GM21786 (cell line): ENCODE measurements around the gene WFIKKN2.
"Not testable (repeated sequence)": the region's sequence is repeated elsewhere in the genome, so short reads cannot be mapped to it uniquely, and the experiment has no call there.

Experiments used
- ATAC-seq: cut with Tn5 transposase; IDR thresholded peaks from one replicate; pipeline ENCODE4 v1.9.1; 2021; ENCODE audit not compliant: unreplicated experiment

Gene WFIKKN2, protein sequence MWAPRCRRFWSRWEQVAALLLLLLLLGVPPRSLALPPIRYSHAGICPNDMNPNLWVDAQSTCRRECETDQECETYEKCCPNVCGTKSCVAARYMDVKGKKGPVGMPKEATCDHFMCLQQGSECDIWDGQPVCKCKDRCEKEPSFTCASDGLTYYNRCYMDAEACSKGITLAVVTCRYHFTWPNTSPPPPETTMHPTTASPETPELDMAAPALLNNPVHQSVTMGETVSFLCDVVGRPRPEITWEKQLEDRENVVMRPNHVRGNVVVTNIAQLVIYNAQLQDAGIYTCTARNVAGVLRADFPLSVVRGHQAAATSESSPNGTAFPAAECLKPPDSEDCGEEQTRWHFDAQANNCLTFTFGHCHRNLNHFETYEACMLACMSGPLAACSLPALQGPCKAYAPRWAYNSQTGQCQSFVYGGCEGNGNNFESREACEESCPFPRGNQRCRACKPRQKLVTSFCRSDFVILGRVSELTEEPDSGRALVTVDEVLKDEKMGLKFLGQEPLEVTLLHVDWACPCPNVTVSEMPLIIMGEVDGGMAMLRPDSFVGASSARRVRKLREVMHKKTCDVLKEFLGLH

DNA sequence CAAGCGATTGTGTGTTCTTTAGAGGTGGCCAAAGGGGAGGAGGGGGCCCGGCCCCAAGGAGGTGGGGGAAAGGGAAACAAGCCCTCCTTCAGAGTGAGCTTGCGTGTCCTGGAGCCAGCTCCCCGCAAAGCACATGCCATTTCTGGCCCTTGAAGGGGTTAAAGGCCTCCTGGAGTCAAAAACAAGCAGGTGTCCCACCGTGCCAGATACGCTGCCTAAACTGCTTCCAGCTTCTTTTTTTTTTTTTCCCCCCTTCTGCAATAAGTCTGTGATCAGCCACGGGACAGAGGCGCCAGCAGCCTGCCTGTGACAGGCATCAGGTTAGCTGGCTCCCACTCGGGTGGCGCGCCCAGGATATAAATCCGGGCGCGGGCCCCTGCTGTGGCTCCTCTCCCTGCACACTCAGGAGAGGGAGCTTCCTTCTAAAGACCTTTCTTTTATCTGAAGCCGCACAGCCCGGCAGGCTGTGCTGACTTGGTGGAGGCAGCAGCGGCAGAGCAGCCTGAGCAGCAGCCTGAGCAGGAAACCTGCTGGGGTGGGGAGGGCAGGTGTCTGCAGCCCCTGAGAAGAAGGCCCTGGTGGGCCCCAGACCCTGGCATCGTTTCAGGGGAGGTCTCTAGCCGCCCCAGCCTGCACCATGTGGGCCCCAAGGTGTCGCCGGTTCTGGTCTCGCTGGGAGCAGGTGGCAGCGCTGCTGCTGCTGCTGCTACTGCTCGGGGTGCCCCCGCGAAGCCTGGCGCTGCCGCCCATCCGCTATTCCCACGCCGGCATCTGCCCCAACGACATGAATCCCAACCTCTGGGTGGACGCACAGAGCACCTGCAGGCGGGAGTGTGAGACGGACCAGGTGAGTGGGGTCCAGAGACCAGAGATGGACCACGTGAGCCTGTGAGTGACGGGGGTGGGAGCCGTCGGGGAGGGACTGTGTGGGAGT lies at the start of gene WFIKKN2:
Gene WFIKKN2 (plus strand): TSS at position 286 of the 934 bp plus-strand sequence. CDS start 352 bp downstream, at position 638.
- no peak for ATAC-seq

DNA sequence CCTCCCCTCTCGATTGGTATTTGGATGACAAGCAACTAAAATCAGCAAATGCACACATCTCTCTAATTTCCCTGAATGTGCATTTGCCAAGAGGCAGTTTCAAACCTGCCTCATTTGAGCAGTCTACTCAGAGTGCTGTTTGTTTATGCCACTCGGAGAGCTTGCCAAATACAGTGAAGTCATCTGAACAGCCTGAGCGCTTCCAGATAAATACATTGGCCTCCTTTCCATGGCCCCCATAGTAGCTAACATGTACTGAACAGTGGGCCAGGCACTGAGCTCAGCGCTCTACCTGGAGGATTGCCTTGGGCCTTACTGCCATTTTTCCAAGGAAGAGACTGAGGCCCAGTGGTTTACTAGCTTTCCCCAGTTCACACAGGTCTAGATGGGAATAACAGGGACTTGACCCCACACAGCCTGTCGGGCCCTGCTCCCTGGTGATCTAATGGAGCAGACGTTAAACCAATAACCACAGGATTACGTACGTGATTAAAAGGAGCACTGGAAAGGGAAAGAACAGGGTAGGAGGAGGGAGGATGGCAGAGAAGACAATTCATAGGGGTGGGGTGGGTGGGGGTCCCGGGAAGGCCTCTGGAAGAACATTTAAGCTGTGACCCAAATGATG lies 49.3 kb upstream of the WFIKKN2 start:
- no peak for ATAC-seq

DNA sequence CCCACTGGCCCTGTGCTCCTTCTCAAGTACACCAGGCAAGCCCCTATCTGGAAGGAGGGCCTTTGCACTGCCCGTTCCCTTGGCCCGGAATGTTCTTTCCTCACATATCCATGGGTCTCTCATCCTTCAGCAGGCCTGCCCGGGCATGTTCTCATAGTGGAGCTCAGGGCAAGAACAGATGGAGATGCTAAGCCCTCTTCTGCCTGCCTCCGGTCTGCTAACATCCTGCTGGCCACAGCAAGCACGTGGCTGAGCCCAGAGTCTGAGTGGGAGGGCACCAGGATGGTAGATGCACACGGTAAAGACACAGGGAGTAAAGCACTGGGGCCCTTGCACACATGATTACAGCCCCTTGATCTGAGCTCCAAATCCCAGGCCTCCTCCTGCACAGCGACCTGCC lies 48.3 kb upstream of the WFIKKN2 start:
- no peak for ATAC-seq

DNA sequence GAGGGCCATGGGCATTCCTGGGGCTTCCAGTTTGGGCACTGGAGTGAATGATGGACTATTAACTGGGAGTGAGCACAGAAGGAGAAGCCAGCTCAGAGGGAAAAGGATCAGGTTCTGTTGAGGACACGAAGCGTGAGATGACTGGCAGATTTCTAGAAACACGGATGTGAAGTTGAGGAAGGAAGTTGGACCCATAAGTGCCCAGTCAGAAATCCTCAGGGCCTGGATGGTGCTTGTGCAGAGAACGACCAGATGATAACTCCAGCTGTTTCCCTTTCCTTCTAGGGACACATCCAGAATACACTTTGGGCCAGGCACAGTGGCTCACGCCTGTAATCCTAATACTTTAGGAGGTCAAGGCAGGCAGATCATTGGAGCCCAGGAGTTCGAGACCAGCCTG lies 44.8 kb upstream of the WFIKKN2 start:
- no peak for ATAC-seq

DNA sequence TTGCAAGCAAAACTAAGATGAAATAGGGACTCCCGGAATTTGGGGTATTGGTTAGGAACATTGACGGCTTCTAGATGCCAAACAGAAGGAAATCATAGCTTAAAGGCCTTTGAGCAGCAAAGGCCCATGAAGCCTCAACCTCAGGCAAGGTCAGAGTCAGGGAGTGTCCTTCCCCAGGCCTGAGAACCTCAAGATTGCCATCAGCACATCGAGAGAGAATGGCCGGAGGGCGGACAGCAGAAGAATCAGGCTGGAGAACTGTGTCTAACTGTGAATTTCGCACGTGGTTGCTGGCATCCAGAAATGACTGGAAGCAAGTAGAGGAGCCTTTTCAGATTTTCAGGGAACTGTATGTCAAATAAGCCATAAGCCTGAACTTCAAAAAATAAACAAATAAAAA lies 43.3 kb upstream of the WFIKKN2 start:
- no peak for ATAC-seq

DNA sequence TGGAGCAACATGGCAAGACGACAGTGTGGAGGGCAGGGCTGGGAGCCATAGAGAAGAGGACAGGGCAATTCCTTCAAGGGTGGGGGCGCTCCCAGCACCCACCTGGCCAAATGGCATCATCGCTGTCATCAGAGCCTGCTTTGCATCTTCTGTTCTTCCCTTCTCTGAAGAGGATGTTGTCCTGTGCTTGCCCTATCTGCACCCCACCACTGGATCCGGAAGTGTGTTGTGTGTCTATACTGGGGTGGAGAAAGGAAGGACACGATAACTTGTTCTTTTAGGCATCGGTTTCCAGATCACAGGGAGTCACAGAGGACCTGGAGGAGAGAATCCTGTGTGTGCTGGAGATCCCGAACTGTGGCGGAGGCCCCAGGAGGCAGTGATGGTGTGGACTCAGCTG lies 42.4 kb upstream of the WFIKKN2 start:
- ATAC-seq = no peak

DNA sequence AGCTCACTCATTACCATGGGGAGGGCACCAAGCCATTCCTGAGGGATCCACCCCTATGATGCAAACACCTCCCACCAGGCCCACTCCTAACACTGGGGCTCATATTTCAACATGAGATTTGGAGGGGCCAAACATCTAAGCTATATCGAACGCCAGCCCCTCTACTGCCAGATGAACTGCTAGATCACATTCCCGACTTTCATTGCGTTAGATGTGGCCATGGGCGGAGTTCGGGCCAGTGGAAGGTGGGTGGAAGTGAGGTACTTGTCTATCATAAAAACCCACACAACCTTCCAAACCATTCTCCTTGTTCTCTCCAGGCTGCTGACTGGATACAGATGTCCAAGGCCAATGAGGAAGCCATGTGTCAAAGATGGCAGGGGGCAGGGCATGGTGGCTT lies 41.0 kb upstream of the WFIKKN2 start:
- ATAC-seq = no peak

DNA sequence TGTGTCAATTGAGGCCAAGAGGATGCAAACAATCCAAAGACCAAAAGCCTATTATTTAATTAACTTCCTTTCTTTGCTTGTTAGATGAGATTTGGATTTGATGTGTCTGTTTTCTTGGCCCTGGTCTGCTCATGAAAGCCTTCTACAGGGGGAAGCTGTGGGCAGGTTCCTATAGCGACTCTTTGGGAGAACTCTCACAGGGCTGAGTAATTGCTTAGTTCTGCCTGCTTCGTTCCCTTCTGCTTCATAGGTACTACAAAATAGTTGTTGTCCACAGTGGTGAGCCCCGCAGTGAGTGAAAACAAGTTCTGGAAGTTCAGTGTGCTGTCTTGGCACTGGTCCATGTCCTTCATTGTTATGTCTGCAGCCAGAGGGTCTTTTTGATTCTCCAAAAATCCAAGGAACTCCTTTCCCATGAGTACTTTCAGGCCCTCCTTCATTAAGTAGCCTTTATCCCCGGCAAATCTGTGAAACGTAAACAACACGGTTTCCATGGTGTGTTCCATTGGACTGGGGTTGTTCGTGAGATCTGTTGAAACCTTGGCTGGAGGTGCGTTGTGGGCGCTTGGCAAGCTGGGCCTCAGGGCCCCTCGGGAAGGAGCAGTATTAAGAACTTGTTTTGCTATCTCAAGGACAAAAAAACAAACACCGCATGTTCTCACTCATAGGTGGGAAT lies 38.1 kb upstream of the WFIKKN2 start:
- ATAC-seq = no peak

DNA sequence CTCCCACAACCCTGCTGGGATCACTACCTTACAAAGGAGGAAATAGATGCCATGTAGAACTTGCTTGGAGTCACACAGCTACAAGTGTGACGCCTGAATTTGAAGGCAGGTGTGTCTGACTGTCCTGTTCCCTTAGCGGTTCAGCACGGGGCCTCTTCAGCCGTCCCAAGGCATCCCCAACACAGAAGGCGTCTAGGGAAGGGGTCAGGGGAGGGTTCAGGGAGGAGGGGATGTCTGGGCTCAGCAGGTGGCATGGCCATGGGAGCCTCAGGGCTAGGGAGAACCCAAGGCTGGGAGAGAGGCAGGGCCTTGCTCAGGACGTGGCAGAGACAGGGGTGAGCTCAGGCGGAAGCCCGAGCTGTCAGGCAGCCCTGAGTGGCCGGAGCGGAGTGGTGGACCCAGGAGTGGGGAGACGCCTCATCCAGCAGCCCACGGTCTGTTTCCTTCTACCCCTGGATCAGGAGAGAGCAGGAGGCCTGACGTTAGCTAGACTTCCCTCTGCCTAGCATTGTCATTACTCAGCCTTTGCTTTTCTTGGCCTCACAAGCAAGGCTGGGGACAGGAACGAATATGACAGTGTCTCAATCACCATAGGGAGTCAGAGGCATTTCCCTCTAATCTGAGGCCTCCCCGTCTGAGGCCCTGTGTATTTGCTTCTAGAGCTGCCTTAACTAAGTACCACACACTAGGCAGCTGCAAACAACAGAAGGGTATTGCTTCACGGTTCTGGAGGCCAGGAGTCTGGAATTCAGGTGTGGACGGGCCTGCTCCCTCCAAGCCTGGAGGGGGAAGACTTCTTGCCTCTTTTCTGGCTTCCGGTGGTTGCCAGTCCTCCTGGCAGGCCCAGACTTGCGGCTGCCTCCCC lies 36.7 kb upstream of the WFIKKN2 start:
- no peak for ATAC-seq

DNA sequence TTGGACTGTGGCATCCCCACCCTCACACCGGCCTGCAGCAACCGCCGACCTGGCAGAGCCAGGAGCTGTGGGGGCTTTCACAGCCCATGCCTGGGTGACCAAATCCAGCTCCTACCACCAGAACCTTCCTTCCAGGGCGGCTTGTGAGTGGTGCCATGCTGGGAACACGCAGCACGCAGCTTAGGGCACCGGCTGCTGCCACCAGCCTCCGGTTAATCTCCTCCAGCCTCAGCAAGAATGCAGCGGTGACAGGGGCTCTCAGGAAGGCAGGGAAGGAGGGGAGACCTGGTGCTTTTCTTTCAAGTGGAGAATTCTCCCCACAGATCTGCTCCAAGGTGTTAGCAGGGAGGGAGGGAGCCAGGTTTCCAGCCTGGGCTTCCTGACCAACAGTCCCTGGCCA lies 35.8 kb upstream of the WFIKKN2 start:
- no peak for ATAC-seq

DNA sequence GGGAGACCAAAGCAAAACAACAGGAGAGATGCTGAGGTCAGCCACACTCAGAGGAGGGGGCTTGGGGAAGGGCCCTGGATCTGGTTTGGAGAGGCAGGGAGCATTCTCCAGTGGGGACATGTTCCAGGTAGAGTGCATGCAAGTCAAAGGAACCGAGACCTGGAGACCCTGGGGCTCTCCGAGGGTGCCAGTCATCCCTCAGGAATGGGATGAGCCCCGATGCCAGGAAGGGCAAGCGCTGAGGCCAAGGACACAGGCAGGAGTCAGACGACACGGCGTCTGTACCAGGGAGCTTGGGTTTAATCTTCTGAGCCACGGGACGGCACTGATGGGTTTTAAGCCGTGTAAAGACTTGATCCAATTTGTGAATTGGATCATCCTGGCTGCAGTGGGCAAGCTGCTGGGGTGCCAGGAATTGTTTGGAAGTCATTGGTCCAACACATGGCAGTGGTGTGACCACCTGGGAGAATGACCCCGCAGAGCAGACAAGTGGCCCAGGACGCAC lies 35.1 kb upstream of the WFIKKN2 start:
- ATAC-seq = no peak

DNA sequence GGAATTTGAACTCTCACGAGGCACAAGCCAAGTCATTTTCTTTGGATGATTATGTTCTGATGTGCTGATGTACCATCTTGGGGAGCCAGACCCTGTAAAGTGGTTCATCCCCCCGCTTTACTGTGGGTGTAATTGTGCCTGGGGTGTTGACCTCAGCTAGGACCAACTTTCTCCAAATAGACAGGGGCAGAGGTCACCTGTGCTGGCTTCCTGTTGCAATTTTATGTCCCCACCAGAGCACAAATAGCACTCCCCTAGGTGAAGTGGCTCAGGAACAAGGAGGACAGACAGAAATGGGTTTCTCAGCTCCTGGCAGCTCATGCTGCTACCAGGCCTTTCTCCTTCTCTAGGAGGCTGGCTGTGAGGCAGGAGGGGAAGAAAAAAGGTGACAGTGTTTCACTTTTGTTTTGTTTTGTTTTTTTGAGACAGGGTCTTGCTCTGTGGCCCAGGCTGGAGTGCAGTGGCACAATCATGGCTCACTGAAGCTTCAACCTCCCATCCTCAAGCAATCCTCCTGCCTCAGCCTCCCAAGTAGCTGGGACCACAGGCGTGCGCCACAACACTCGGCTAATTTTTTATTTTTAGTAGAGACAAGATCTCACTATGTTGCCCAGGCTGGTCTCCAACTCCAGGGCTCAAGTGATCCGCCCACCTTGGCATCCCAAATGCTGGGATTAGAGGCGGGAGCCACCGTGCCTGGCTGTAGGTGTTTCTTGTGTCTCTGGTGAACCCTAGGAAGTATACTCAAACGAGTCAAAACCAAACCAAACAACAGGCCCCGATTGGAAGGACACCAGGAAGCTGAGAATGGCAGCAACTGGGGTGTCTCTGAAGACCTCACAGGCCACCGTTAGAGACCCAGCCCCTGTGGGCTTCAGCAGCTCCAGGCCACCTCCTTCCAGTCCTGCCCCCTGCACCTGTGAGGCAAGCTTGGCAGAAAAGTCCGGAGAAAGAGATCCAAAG lies 32.5 kb upstream of the WFIKKN2 start:
- ATAC-seq = no peak

DNA sequence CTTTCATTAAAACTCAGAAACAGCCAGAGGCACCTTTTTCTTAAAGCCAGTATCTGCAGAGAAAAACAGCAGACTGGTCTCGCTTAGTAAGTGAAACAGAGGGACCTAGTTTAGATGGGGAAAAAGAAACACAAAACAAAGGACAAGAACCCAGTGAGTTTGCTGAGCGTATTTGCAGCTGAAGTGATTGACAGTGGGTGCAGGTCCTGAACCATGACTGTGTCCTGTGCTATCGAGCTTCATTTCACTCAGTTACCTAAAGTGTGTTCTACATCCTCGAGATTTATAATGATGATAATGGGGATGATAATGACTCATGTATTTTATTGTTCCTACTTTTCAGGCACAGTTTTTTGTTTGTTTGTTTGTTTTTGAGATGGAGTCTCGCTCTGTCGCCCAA lies 31.7 kb upstream of the WFIKKN2 start:
- ATAC-seq = no peak

DNA sequence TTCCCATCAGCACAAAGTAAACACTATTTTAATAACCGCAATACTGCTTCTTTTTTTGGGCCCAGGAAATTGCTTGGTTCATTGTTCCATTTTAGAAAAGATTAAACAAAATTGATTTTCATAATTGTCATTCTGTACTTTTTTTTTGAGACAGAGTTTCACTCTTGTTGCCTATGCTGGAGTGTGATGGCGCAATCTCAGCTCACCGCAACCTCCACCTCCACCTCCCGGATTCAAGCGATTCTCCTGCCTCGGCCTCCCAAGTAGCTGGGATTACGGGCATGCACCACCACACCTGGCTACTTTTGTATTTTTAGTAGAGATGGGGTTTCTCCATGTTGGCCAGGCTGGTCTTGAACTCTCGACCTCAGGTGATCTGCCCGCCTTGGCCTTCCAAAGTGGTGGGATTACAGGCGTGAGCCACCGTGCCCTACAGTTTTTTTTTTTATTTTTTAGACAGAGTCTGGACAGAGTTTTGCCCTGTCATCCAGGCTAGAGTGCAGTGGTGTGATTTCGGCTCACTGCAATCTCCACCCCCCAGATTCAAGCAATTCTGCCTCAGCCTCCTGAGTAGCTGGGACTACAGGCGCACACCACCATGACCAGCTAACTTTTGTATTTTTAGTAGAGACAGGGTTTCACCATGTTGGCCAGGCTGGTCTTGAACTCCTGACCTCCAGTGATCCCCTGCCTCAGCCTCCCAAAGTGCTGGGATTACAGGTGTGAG lies 30.5 kb upstream of the WFIKKN2 start:
- ATAC-seq = not testable (repeated sequence)

DNA sequence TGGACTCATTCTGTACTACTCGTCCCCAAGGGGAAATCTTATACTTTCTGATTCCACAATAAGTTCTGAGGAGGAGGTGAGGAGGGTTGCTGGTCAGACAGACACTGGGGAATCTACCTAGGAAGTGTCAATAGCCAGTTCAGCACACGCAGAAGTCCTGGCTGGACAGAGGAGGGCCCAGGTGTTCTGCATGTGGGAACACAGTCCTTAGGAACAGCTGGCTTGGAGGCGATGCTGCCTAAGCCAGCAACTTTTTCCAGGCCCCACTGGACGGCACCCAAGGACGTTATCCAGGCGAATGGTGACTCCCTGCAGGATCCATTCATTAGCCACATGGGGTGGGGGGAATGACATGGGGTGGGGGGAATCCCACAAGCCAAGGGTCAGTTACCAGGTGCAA lies 29.9 kb upstream of the WFIKKN2 start:
- no peak for ATAC-seq

DNA sequence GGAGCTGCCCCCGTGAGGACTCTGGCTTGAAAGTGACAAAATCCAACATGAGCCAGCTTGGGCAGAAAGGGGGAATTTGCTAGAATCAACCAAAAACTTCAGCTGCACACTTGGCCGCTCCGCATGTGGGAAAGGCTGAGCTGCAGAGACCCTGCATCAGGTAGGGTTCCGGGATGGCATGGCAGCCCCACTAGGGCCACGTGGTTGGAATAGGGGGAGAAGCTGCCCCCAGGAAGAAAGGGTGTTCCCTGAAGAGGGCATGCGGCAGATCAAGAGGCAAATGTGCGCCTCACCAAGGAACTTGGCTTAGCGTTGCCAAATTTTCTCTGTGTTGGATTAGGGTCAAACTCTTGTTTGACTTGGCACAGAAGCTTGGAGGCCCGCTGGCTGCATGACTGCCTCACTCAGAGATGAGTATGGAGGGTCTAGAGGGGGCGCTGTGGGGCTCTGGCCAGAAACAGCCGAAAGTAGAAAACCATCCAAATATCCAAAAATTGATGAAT lies 29.2 kb upstream of the WFIKKN2 start:
- ATAC-seq = no peak

DNA sequence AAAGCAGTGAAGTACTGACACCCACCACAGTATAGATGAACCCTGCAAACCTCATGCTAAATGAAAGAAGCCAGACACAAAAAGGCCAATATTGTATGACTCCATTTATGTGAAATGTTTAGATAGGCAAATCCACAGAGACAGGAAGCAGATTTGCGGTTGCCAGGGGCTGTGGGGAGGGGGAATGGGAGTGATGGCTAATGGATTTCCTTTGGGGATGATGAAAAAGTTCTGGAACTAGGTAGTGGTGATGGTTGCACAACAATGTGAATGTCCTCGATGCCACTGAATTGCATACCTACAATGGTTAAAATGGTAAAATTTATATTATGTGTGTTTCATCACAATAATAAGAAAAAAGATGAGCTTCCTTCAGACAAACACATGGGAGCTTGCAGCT lies 28.4 kb upstream of the WFIKKN2 start:
- ATAC-seq = no peak

DNA sequence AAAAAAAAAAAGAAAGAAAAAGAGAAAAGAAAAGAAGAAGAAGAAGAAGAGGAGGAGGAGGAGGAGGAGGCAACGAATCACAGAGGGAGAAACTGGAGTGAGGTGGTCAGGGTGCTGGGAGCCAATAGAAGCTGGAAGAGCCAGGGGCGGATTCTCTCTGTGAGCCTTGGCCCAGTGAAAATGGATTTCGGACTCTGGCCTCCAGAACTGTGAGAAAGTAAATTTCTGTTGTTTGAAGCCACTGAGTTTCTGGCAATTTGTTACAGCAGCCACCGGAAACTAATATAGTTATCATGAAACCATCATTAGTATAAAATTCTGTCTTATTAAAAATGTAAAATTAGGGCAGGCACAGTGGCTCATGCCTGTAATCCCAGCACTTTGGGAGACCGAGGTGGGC lies 27.7 kb upstream of the WFIKKN2 start:
- no peak for ATAC-seq
